Activated CD8-positive, alpha-beta memory T cell treated with anti-CD3 and anti-CD28 coated beads, Interleukin-2, amount 50 U/mL, for 4 hours (primary cell): ENCODE data around the gene SELENOO.
A peak's percentile ranks its signal among the peaks of the same experiment; 100 is the strongest.

Experiments used
- DNase-seq: peaks from one replicate; pipeline ENCODE4 v3.0.0-alpha.2; 2020

Gene SELENOO

DNA sequence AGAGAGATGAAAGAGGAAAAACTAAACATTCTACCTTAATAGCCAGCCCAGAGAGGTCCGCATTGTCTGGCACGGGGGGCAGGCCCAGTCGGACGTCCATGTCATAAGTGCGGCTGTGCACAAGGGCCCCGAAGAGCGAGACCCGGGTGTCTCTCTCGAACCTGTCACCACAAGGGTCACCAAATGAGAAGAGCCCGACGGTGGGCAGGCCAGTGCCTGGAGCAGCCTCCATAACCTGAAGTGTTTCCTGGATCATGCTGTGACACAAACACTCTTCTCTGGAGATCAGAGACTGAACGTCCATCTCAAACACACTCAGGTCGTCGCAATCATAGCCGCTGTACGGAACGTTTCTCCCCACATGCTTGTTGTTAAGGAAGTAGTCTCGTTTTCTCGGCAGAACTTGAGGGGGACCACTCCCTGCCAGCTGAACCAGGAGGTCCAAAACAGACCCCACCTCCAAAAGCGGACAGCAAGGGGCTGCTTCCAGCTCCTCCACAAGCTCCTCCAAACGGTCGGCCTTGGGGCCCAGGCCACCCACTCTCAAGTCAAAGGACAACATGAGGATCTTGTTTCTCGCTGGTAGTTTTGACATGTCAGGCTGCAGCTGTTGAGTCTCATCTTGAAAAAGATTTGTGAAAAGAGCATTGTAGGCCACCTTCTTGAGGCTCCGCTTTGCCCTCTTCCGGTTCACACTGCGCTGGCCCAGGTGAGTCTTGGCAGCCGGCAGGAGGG is 43.0 kb downstream of the SELENOO start:
- DNase-seq, result no peak

DNA sequence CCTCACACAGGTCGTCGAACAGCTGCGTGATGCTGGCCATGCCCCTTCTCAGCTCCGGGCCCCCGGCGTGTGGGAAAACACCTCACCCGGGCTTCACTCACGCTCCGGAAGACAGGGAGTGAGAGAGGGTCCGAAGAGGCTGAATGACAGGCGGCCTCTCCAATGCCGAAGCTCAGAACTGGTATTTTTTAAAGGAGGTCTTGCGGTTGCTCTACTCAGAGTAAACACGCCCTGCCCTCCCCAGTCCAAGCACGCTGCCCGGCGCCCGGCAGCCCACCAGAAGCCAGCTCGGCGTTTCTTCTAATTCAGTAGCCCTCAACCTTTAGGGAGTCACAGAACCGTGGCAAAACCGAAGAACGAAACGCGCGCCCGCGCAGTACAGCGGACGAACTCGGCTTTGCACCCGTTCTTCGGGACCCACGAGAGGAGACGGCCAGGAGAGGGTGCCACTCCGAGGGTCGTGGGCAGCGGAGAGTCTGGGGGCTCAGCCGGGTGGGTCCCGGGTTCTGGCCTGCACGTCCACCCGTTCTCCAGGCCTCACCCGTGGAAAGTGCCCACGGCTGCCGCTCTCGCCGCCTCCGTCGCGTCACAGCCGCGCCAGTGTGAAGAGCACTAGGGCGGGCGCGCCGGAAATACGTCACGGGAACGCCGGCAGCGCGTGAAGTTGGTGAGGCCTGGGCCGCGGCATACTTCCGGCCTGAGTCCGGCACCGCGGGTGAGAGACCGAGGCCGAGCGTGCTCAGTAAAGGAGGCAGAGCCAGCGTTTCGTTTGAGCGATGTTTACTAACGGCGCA is 43.8 kb downstream of the SELENOO start, which contains the start of gene TUBGCP6:
Gene TUBGCP6, minus strand, starts transcription at position 604 of the 794 bp plus-strand sequence. Its CDS starts 564 bp downstream, at position 40.
- DNase-seq, result peak; percentile 94

DNA sequence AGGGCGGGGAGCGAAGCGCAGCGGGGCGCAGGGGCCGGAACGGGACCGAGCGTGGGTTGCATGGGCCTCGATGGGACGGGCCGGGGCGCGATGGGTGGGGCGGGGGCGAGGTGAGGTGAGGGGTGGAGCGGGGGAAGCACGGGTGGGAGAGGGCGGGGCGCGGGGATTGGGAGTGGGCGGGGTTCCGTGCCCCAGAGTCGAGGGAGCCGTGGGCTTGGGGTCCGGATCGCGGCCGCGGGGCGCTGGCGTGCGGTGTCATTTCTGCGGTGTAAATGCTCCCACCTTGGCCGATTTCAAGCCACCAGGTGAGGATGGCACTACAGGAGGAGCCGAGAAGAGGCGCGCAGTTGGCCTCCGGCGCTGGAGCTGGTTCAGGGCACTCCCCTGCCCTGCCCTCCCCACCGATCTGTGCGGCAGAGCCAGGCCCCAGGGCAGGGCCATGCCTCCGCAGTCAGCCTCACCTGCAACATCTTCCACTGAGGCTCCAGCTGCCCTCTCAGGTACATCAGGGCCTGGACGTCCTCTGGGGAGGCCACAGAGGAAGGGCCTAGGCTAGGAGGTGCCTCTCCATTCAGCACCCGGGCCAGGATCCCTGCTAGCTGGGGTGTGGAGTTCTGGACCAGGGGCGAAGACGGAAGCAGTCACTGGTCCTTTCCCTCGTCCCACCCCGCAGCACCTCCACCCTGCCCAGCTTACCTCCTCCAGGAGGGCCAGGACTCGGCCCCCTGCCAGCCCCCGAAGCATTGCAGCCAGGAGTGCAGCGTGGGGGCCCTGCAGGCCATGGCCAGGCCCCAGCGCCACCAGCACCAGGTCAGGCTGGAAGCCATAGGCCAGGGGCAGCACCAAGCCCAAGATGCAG is 44.6 kb downstream of the SELENOO start:
- DNase-seq, result no peak

DNA sequence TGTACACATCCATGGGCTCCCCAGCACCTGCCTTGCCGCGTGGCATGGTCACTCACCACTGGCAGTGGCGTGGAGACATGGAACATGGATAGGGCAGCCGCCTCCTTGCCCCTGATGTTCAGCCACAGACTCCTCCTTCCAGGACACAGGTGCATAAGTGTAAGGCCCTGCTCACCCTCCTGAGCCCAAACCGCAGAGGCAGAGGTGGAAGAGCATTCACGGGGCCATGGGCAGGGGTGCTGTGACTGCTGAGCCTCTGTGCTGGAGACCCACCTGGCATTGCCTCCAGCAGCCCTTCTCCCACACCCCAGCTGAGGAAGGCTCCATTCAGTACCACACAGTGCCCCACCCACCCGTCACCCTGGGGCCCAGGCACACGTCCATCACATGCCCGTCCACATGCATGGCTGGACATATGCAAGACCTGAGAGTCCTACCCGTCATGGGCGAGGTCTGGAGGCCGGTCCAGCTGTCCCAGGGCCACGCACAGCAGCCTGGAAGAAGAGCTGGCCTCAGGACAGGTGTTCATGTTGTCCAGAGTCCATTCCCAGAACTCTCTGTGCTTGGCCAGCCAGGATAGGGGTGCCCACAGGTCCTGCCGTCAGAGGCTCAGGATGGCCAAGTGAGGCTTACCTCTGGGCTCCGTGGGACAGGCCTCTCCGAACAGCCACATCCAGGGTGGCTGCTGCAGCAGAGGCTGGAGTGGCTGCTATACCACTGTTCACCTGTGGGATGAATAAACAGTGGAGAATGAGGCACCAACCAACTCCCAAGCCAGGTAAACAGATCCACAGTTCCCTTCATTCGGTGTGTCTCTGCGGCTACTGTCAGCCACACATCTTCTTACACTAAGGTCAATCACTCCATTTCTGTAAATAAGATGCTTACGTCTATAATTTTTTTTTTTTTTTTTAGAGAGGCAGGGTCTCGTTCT is 45.7 kb downstream of the SELENOO start:
- DNase-seq, result no peak

DNA sequence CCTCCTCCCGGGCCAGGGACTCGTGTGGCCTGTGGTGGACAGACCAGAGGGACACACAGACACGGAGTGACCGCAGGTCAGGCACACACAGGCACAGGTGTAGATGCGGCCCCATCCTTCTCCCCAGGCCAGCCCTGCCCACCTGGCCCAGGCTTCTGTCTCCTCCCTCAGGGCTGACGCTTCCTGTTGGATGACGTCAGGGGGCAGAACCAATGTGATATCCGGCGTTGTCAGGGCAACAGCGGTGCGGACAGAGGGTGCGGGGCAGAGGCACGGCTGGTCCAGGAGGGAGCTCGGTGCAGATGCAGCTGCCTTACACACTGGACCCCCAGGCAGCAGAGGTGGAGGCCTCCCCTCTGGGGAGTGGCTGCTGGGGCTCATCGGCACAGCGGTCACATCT is 46.9 kb downstream of the SELENOO start:
- no peak for DNase-seq

DNA sequence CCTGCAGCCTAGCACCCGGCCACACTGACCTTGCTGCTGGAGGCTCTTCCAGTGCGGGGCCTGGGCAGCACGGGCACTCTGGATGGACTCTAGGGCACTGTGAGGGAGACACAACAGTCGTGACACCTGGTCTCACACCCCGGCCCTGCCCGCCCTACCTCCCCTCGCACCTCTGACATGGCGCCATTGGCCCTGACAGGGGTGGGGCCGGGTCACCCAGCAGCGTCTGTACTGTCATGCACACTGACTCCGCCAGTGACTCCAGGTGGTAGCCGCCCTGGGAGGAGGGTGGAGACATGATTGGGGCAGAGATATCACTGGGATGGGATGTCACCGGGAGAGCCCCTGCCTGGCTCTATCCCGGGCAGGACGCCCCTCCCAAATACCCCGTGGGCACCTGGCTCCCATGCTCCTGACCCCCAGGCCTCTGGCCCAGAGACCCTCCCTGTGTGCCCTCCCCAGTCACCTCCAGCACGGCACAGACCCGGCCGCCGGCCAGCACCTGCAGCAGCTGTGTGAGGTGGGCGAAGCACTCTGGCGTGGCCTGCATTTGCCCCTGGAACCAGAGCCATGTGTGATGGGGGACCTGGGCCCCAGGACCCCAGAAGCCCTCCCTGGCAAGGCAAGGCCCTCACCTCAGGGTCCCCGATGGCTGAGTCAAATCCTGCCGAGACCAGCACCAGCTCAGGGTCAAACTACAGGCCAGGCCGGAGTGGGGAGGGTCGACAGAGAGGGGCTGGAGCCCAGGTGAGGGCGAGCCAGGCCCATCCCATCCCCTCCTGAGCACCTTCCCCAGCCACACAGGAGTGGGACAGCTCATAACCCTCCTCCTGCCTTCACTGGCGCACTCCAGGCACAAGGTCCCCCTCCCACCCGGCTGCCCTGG is 47.6 kb downstream of the SELENOO start:
- DNase-seq, result no peak

DNA sequence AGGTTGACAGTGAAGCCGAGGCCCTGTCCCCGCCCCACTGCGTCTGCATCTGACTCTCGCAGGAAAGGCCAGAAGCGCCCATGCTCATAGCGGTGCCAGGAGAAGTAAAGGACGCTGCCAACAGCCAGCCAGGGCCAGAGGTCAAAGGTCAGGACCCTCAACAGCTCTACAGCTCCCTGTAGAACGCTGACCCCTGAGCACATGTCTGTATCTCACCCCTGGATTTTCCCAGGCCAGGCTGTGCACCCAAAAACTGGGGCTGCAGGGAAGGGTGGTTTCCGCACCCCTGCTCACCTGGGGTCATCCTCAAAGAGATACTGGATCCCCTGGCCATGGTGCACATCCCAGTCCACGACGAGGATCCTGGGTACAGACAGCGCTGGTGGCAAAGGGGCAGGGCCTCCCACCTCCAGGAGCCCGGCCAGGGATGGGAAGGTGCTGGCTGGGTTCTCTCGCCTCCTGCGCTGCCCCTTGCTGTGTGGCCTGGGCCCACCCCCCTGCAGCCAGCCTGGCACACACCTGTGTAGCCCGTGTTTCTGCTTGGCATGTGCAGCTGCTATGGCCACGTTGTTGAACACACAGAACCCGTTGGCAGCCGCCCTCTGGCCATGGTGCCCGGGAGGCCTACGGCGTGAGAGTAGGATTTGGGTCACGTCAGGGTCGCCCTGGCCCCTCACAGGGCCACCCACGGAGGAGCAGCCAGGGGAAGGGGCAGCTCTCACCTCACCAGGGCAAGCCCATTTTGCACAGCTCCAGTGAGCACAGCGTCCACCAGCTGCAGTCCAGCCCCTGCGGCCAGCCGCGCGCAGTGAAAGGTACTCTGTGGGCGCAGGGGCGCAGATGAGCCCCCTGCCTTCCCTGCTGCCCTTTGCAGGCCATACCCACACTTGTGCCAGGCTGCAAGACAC is 48.8 kb downstream of the SELENOO start:
- DNase-seq, result no peak

DNA sequence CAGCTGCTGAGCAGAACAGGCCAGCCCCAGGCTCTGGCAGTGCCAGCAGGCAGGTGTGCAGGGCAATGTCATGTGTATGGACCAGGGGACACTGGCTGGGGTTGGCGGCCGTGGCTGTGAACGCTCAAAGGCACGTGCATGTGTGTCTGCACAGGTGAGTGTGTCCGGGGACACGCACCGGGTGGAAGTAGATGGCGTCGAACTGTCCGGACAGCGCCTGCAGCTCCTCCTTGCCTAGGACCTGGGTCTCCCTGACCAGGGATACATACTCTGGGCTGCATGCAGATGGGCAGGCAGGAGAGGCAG is 49.4 kb downstream of the SELENOO start:
- DNase-seq, result no peak

DNA sequence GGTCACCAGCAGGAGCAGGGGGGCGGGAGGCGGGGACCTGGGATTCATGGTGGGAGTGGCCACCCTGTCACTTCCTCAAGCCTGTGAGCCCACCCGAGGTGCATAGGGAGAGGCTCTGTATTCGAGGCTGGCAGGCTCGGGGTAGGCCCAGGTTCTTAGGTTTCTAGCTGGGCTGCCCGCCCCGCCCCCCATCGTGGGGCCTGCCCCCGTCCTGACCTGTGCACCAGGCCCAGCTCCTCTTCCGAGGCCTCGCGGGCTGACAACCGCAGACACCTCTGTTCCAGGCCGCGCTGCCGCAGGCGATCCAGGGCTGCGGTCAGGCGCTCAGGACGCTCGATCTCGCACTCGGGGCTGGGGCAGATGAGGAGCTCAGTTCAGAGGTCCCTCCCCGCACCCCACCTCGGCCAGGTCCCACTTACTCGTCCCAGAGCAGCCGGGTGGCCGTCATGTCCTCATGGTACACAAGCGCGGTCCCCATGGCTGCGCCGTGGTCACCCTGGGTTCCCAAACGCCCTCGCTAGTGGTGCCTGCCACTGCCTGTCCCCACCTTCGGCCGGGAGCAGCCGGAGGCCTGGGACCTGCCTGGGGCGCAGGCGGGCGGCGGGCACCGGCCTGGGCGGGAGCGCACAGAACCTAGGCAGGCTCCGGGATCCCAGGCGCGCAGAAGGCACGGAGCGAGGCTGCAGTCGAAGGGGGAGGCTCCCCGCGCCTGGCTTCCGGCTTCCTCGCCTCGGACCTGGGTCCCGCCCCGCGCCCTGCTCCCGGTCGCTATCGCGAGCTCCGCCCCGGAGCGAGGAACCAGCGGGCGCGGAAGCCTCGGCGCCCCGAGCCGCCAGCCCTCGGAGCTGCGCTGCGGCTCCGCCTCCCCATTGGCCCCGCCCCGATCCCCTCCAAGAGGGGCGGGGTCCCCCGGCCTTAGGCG is 50.0 kb downstream of the SELENOO start, which contains the start of gene HDAC10:
Gene HDAC10, minus strand, starts transcription at position 711 of the 922 bp plus-strand sequence. Its CDS starts 233 bp downstream, at position 478.
- DNase-seq, result peak; percentile 77

DNA sequence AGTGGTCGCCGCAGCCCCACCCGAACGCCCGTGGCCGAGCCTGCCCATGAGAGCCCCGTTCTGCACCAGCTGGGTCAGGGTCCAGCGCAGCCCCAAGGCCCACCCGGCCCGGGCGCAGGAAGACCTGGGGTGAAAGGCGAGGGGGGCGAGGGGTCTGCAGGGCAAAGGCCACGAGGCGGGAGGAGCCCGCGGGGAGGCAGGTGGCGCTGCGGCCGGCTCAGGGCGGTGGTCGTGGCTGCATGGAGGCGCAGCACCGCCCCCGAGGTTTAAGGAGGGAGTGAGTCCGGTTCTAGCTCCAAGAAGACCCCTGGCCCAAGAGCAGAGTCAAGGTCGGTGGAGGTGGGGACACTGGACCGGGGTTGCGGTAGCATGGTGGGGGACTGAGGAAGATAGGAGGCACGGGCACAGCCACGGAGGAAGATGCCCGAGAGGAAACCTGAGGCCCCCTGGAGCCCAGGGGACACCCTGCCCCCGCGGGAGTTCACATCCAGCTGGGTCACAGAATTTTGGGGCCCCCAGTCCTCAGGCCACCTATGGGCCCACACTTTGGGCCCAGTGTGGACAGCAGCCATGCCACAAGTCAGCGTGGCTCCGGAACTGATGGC is 50.8 kb downstream of the SELENOO start:
- DNase-seq, result no peak

DNA sequence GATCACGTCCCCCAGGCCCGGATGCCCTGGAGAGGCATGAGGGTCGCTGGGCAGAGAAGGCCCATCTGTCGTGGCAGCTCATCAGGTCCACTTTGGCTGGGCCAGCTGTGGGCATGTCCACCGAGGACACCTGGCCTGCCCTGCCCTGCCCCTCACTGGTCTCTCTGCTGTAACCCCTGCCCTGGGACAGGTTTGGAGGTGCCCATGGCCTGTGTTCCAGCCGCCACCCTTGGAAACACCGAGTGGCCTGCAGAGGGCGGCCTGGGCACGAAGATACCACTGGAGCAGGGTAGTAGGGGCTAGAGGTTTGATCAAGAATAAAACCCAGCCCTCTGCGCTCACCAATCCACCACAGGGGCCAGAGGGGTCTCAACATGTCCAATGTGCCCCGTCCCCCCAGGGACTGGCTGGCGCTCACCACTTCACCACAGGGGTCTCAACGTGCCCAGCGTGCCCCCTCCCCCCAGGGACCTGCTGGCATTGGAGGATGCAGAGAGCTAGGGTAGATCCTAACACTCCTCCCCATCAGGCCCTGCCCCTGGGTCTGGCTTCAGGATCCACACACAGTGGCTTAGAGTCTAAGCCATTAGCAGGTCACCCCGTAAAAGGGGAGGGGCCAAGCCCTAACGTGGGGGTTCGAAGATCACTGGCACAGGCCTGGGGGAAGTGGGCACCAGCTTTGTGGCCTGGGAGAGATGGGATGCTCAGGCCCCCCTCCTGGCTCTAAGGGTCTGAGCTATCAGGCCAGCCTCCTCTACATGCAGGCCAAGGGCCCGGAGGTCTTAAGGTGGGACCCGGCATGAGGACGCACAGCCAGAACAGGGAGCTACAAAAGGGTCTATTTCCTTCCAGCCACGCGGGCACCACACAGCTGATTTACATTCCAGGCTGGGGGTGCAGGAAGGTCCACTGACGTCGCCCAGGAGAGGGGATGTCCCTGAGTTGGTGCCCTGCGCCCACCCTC is 51.6 kb downstream of the SELENOO start:
- DNase-seq, result peak; percentile 73

DNA sequence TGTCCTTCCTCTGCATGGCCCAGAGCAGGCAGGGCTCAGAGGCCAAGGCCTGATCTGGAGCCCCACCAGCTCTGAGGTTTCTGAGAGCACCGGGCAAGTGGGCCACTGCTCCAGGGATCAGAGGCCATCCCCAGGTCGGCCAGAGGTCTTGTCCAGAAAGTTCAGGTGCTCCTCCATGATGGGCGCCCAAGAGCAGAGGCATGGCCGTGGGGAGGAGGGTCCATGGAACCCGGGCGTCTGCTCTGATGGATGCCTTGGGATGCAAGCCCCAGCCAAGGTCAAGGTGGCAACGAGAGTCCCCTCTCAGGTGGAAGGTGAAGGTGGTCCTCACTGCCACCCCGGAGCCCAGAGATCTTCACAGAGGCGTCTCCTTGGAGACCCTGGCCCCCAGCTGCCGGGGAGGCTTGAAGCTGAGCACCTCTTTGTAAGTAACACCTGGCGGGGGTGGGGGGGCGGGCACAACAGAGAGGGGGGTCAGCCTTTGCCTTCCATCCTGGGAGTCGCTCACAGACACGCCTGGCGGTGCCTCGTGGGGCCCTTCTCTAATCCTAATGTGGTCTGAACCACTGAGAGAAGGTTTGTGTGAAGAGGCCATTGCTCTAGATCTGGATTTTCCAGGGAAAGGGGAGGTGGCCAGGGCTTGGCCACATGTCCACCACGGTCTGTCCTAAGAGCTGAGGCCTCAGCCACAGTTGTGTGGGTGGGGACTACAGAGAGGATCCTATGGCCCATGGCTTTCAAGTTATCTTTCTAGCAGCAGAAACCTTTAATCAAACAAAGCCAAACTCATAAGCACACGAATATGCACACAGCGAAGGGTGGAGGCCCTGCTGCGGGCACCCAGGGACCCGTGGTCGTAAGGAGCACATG is 52.5 kb downstream of the SELENOO start:
- DNase-seq, result no peak

DNA sequence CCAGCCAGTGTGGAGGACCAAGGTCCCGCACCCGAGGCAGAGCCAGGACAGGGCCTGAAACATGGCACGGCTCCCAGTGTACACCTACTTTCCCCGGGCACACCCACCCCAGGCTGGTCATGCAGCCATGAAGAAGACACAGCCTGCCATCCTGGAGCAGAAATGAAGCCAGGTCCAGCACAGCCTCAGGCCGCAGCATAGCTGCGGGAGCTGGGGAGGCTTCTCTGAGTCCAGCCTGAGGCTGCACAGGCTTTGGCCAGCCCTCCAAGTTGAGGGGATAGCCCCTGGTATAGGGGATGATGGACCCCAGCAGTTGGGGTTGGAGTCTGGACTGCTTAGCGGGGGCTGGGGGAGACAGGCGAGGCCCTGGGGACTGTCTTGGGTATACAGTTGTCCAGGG is 53.1 kb downstream of the SELENOO start:
- DNase-seq, result no peak

DNA sequence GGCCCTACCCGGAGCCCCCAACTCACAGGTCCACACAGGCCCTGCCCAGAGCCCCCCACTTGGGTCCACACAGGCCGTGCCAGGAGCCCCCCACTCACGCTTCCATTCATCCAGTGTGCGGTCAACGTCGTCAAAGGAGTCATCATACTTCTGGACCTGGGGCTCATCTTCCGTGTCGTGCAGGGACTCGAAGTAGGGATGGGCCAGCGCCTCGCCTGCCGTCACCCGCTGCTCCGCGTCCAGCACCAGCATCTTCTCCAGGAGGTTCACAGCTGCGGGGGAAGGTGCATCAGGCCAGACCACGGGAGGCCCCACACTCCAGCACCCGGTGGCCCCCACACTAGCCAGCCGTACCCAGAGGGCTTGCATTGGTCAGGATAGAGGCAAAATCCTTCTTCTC is 54.3 kb downstream of the SELENOO start:
- no peak for DNase-seq

DNA sequence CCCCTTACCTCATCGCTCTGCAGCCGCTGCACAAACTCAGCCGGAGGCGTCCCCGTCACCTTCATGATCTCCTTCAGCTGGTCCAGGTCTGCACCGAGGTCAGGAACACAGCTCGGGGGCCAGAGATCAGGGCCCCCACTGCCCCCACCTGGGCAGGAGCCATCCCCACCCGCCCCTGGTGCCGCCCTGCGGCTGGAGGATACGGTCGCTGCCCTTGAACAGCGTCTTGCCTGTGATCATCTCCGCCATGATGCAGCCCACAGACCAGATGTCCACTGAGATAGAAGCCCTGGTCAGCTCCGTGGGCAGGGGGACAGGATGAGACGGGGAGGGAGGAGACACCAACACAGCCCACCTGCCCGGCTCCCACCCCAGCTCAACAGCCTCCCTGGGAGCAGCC is 54.8 kb downstream of the SELENOO start:
- no peak for DNase-seq

DNA sequence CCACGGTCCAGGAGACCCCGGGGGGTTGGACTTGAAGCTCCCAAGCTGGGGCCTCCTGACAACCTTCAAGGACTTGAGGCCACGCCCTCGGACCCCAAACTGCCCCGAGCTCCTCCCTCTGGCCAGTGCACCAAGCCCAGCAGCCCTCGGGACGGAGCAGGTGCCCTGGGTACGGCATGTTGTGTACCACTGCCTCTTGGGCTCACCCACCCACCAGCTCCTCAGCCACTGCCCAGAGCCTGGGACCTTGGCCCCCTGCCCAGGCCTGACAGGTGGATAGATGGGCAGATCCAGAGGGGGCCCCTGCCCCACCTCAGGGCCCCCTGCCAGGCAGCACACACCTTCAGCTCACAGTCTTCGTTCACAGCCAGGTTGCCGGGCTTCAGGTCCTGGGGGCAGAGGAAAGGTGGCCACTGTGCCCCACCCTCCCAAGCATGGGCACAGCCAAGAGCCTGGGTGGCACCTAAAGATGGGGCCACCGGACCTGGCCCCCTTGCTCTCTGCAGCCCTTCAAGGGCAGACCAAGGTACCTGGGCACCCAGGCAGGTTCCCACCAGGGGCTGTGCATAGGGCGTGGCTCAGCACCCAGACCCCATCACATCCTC is 55.5 kb downstream of the SELENOO start:
- no peak for DNase-seq
